Thymus (tissue), 11 donors: ENCODE results near the gene TIE1. TPM values are rescaled to one million over a fixed set of nuclear protein-coding genes. Genes with fewer than 3 reads are reported as not detected.

Experiments
- DNase-seq, 9 donors: peaks; one replicate each; pipeline ENCODE4 v3.0.0-alpha.2; 2013; ENCODE audit warnings: low spot score in 9 of 9, low read depth in 6 of 9, missing footprints in 1 of 9
- H3K27ac ChIP-seq, 2 donors: one replicate each; pipeline ENCODE4 v1.5.1; 2013; ENCODE audit warnings: control low read depth in 1 of 2, low read depth in 1 of 2, low read length in 1 of 2, mild to moderate bottlenecking in 1 of 2, moderate library complexity in 1 of 2
- H3K27me3 ChIP-seq, 2 donors: one replicate each; pipeline ENCODE4 v1.5.1; 2013; ENCODE audit warnings: low read length in 1 of 2; ENCODE audit not compliant: control insufficient read depth in 2 of 2, insufficient read depth in 1 of 2
- H3K36me3 ChIP-seq, 2 donors: one replicate each; pipeline ENCODE4 v1.5.1; 2013; ENCODE audit warnings: low read length in 1 of 2, mild to moderate bottlenecking in 1 of 2, moderate library complexity in 1 of 2; ENCODE audit not compliant: control insufficient read depth in 2 of 2, insufficient read depth in 2 of 2
- H3K4me1 ChIP-seq, 2 donors: one replicate each; pipeline ENCODE4 v1.5.1; 2013; ENCODE audit warnings: low read length in 2 of 2; ENCODE audit not compliant: control insufficient read depth in 2 of 2, insufficient read depth in 2 of 2
- H3K4me3 ChIP-seq, 2 donors: one replicate each; pipeline ENCODE4 v1.5.1; 2013; ENCODE audit warnings: low read length in 2 of 2, control low read depth in 1 of 2, mild to moderate bottlenecking in 1 of 2
- H3K9me3 ChIP-seq, 2 donors: one replicate each; pipeline ENCODE4 v1.5.1; 2013; ENCODE audit warnings: low read length in 1 of 2, mild to moderate bottlenecking in 1 of 2; ENCODE audit not compliant: control insufficient read depth in 2 of 2, insufficient read depth in 1 of 2
- WGBS: extraction: QIAGEN DNeasy Blood & Tissue Kit; methylation state at CpG from one replicate; pipeline ENCODE4 v1.1.7; 2013; 5-methylcytosine and 5-hydroxymethylcytosine counted together
- polyA plus RNA-seq: library from polyadenylated mRNA; stranded (reverse); fragments of 200-250 nt; gene quantifications from one replicate; pipeline ENCODE4 v1.2.3, GENCODE V29; 2013
- total RNA-seq: library from RNA; stranded (reverse); fragments of 120-200 nt; gene quantifications from one replicate; pipeline ENCODE4 v1.2.4, GENCODE V29; 2013
- donor health status: healthy.

Gene TIE1
- total and polyA plus RNA-seq, 2 donors = 4.8 to 8.3 TPM

DNA sequence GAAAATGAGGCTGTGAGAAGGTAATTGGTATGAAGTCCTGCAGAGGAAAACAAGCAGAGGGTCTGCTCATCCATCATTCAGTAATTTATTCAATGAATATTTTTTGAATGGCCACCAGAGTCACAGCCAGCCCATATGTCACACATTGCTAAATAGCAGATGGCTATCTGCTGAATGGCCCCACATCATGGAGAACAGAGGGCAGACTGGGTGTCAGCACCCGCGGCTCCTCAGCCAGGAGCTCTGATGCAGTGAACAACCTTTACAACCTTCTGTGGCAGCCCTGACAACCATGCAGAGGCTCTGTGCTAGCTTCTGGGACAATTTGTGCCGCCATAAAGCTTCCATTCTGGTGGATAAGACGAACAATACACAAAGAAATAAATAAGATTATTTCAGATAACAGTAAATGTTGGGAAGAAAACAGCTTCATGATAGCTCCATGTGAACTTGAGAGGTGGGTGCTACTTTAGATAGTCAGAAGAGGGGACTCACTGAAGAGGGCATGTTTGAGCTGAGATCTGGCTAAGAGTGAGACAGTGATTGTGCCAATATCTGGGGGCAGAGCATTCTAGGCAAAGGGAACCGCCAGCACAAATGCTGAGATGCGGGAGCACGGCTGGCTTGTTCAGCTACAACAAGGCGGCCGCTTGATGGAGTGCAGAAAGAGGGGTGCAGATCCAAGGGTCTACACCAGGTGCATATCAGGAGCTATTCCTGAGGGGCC, 12.6 kb upstream of the TIE1 start:
- Histone ChIP-seq H3K9me3 (no peaks in the 10 kb centered on the region), H3K4me3 (no peak overlapping the region), H3K4me1 (peaks cover 0 to 26% of the 10 kb centered on the region in 2 donors), H3K27ac (no peak overlapping the region), H3K36me3 (no peaks in the 10 kb centered on the region), H3K27me3 (no peaks in the 10 kb centered on the region)
- WGBS = 97% methylated on average over 9 of the region's 9 CpGs
- DNase-seq = no peak

- no peak overlapping the region for H3K4me3 ChIP-seq
- H3K4me1 ChIP-seq = peaks cover 0 to 22% of the 10 kb centered on the region in 2 donors
- no peak for DNase-seq
- H3K36me3 ChIP-seq = no peaks in the 10 kb centered on the region
- no peaks in the 10 kb centered on the region for H3K27me3 ChIP-seq
- no peak overlapping the region for H3K27ac ChIP-seq
- WGBS = 96% methylated on average over 12 of the region's 12 CpGs
- H3K9me3 ChIP-seq = no peaks in the 10 kb centered on the region
These were observed 11.7 kb upstream of the TIE1 start for GRCh38 chr1:43288785-43289706.

DNA sequence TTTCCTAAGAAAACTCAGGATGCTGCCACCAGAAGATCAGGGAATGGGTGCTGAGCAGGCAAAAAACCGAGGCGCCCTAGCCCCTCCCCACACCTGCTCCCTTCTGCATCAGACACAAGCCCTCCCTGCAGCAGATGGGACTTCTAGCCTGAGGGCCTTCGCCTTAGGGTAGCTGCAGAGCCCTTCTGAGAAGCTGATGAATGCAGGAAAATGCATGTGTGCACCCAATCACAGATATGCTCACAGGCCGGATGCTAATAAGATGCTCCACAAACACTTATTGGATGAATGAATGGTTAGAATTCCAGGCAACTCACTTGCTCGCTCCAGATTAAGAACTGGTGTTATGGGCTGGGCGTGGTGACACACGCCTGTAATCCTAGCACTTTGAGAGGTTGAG, 8.6 kb upstream of the TIE1 start:
- Histone ChIP-seq H3K27me3 (no peaks in the 10 kb centered on the region), H3K27ac (no peak overlapping the region), H3K9me3 (no peaks in the 10 kb centered on the region), H3K4me1 (peaks cover 0 to 12% of the 10 kb centered on the region in 2 donors), H3K4me3 (no peak overlapping the region), H3K36me3 (no peaks in the 10 kb centered on the region)
- WGBS = 89% methylated on average over 7 of the region's 7 CpGs
- no peak for DNase-seq

DNA sequence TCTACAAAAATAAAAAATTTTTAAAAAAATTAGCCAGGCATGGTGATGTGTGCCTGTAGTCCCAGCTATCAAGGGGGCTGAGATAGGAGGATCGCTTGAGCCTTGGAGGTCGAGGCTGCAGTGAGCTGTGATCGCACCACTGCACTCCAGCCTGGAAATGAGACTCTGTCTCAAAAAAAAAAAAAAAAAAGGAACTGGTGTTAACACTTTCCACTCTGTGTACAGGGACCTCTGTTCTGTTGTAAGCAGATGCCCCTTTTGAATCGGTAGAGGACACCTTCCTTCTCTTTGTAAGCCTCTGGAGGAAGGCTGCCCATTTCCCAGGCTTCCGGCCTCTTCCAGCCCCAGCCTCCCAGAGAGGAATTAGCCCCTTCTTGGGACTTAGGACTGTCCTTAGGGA, 8.1 kb upstream of the TIE1 start:
- no peak overlapping the region for H3K4me3 ChIP-seq
- no peak for DNase-seq
- H3K9me3 ChIP-seq = no peaks in the 10 kb centered on the region
- no peak overlapping the region for H3K27ac ChIP-seq
- H3K36me3 ChIP-seq = no peaks in the 10 kb centered on the region
- H3K4me1 ChIP-seq = peaks cover 0 to 12% of the 10 kb centered on the region in 2 donors
- no peaks in the 10 kb centered on the region for H3K27me3 ChIP-seq
- WGBS = 86% methylated on average over 5 of the region's 5 CpGs

DNA sequence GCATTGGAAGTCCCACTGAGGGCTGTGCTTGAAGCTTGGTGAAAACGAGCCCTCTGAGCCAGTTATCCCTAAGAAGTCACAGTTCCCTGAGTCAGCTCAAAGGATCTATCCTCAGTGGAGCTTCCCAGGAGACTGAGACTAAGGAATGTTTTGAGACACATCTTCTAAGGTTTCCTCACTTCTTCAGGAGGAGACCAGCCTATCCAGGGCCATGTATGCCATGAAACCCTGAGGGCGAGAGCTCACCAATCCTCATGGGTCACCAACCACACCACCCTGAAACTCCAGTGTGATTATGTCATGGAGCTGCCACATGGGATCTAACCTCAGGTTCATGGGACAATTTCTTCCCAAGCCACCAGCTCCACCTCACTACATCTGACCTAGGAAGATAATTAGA, 7.6 kb upstream of the TIE1 start:
- peaks cover 0 to 12% of the 10 kb centered on the region in 2 donors for H3K4me1 ChIP-seq
- no peaks in the 10 kb centered on the region for H3K36me3 ChIP-seq
- no peaks in the 10 kb centered on the region for H3K9me3 ChIP-seq
- no peaks in the 10 kb centered on the region for H3K27me3 ChIP-seq
- DNase-seq = no peak
- H3K27ac ChIP-seq = no peak overlapping the region
- no peak overlapping the region for H3K4me3 ChIP-seq
- 94% methylated on average over 2 of the region's 2 CpGs for WGBS

GRCh38 chr1:43293896-43294760, 6.7 kb upstream of the TIE1 start:
- Histone ChIP-seq H3K4me1 (peaks cover 0 to 12% of the 10 kb centered on the region in 2 donors), H3K9me3 (no peaks in the 10 kb centered on the region), H3K27ac (no peak overlapping the region), H3K4me3 (no peak overlapping the region), H3K27me3 (no peaks in the 10 kb centered on the region), H3K36me3 (no peaks in the 10 kb centered on the region)
- 96% methylated on average over 7 of the region's 7 CpGs for WGBS
- DNase-seq = no peak

DNA sequence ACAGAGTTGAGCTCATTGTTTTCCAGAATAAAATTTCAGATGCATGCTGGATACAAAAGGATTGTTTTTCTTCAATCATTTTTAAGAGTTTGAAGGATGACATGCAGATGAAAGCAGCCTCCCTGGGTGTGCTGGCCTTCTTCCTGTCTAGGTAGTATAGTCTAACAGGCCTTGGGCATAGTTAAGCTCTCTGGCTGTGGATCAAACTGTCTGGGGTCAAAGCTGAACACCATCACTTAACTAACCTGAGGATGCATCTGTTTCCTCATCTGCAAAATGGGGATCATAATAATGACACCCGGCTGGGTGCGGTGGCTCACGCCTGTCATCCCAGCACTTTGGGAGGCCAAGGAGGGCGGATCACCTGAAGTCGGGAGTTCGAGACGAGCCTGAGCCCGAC, 6.0 kb upstream of the TIE1 start:
- no peak overlapping the region for H3K4me3 ChIP-seq
- WGBS = 96% methylated on average over 8 of the region's 8 CpGs
- no peaks in the 10 kb centered on the region for H3K36me3 ChIP-seq
- peaks cover 0 to 12% of the 10 kb centered on the region in 2 donors for H3K4me1 ChIP-seq
- no peak overlapping the region for H3K27ac ChIP-seq
- H3K9me3 ChIP-seq = no peaks in the 10 kb centered on the region
- H3K27me3 ChIP-seq = no peaks in the 10 kb centered on the region
- no peak for DNase-seq

GRCh38 chr1:43296207-43296606, 4.6 kb upstream of the TIE1 start:
- Histone ChIP-seq H3K27me3 (no peaks in the 10 kb centered on the region), H3K4me1 (peaks cover 0 to 22% of the 10 kb centered on the region in 2 donors), H3K36me3 (no peaks in the 10 kb centered on the region), H3K27ac (peak overlapping the region in 1 of 2 donors; percentile 71), H3K9me3 (no peaks in the 10 kb centered on the region), H3K4me3 (no peak overlapping the region)
- whole genome bisulfite sequencing = 99% methylated on average over 1 of the region's 1 CpG
- DNase-seq = no peak
